Upper lobe of left lung (tissue), 6 donors: Measurements from ENCODE around the gene LPAR6. TPM values are rescaled to one million over a fixed set of nuclear protein-coding genes. Genes with fewer than 3 reads are reported as not detected.

Source experiments
- ATAC-seq, 2 donors: fragments of 200-7000 bp; cut with Tn5 transposase; one replicate each; pipeline ENCODE4 v1.9.1; 2022; ENCODE audit warnings: mild to moderate bottlenecking in 2 of 2, moderate library complexity in 2 of 2; ENCODE audit not compliant: low FRiP score in 2 of 2
- DNase-seq, 2 donors: peaks; one replicate each; pipeline ENCODE4 v3.0.0-alpha.2; 2019 to 2020
- H3K27ac ChIP-seq, 4 donors: fragments of 200-600 bp; sonication (generic); one replicate each; pipeline ENCODE4 v1.5.1; 2016 to 2019
- H3K27me3 ChIP-seq, 4 donors: fragments of 200-600 bp; sonication (generic); one replicate each; pipeline ENCODE4 v1.5.1; 2017 to 2019
- H3K36me3 ChIP-seq, 4 donors: fragments of 200-600 bp; sonication (generic); one replicate each; pipeline ENCODE4 v1.5.1; 2016 to 2019
- H3K4me1 ChIP-seq, 4 donors: fragments of 200-600 bp; sonication (generic); one replicate each; pipeline ENCODE4 v1.5.1; 2018 to 2019
- H3K4me3 ChIP-seq, 4 donors: fragments of 200-600 bp; sonication (generic); one replicate each; pipeline ENCODE4 v1.5.1; 2017 to 2019; ENCODE audit warnings: mild to moderate bottlenecking in 2 of 4, moderate library complexity in 1 of 4
- H3K9me3 ChIP-seq, 4 donors: fragments of 200-600 bp; sonication (generic); one replicate each; pipeline ENCODE4 v1.5.1; 2018 to 2019
- CTCF ChIP-seq, 6 experiments: fragments of 450-650 bp in 4 of 6; fragments of 200-600 bp in 2 of 6; sonication (generic) in 2 of 6; IDR thresholded peaks; one replicate each; pipeline ENCODE4 v1.5.1; 2016 to 2019; ENCODE audit warnings: antibody characterized with exemption in 6 of 6
- EP300 ChIP-seq, 4 donors: sonication (generic); formaldehyde crosslinking; IDR thresholded peaks; one replicate each; pipeline ENCODE4 v1.5.1; 2017; ENCODE audit warnings: antibody characterized with exemption in 4 of 4, control low read depth in 2 of 4
- POLR2A ChIP-seq, 4 donors: fragments of 450-650 bp; IDR thresholded peaks; one replicate each; pipeline ENCODE4 v1.5.1; 2016 to 2017; ENCODE audit warnings: antibody characterized with exemption in 4 of 4, mild to moderate bottlenecking in 2 of 4
- POLR2AphosphoS5 ChIP-seq, 2 donors: sonication (generic); formaldehyde crosslinking; IDR thresholded peaks; one replicate each; pipeline ENCODE4 v1.5.1; 2017; ENCODE audit warnings: antibody characterized with exemption in 2 of 2
- WGBS, 2 donors: methylation state at CpG; one replicate each; pipeline ENCODE4 v1.1.5; 2017 to 2018; 5-methylcytosine and 5-hydroxymethylcytosine counted together
- total RNA-seq, 6 donors: library from RNA; depleted of rRNA in 4 of 6; stranded (reverse); fragments of >200 nt in 4 of 6; gene quantifications; one replicate each; pipeline versions ENCODE4 v1.1.0 to v1.2.1, GENCODE V29; 2016 to 2021
- donor health status: DM: no; HTN: no; CAD: no; lungs with moderate emphysema.
- donor health status: DM: no; HTN: yes; CAD: no; lungs with severe emphysema.

LPAR6 gene
- total RNA-seq, 6 donors from 2014 or later, result 13.8 to 46.1 (median 19.0) TPM

- Histone ChIP-seq H3K4me3 (no peak overlapping the region), H3K27me3 (no peaks in the 10 kb centered on the region), H3K27ac (peak overlapping the region in 1 of 4 donors; percentile 57), H3K9me3 (no peaks in the 10 kb centered on the region), H3K4me1 (peaks cover 15 to 42% (median 31%) of the 10 kb centered on the region in 4 donors), H3K36me3 (no peaks in the 10 kb centered on the region)
- TF ChIP-seq POLR2A (IDR thresholded peaks at IDR 0.05), result no peak
- TF ChIP-seq CTCF (IDR thresholded peaks at IDR 0.05), result no peak
- no peak for TF ChIP-seq POLR2AphosphoS5 (IDR thresholded peaks at IDR 0.05)
- TF ChIP-seq EP300 (IDR thresholded peaks at IDR 0.05), result no peak
- no peak for DNase-seq
- ATAC-seq, result no peak
Observed at GRCh38 chr13:48405875-48406274, 7.0 kb downstream of the LPAR6 start.

GRCh38 chr13:48404952-48405351 lies 8.0 kb downstream of the LPAR6 start:
- Histone ChIP-seq H3K27ac (peak overlapping the region; percentile 37 to 69 (median 53)), H3K36me3 (no peaks in the 10 kb centered on the region), H3K9me3 (no peaks in the 10 kb centered on the region), H3K4me3 (no peak overlapping the region), H3K4me1 (peaks cover 25 to 52% (median 34%) of the 10 kb centered on the region in 4 donors), H3K27me3 (no peaks in the 10 kb centered on the region)
- ATAC-seq, result no peak
- no peak for DNase-seq
- 65 to 72% methylated on average over 1 of the region's 1 CpG for WGBS, 2 donors
- TF ChIP-seq POLR2A (IDR thresholded peaks at IDR 0.05) (no peak), EP300 (IDR thresholded peaks at IDR 0.05) (no peak), CTCF (IDR thresholded peaks at IDR 0.05) (no peak), POLR2AphosphoS5 (IDR thresholded peaks at IDR 0.05) (no peak)

- no peaks in the 10 kb centered on the region for H3K36me3 ChIP-seq
- H3K27me3 ChIP-seq, result no peaks in the 10 kb centered on the region
- ATAC-seq (no peak), DNase-seq (no peak)
- peaks cover 28 to 58% (median 36%) of the 10 kb centered on the region in 4 donors for H3K4me1 ChIP-seq
- peak overlapping the region; percentile 58 to 77 (median 72) for H3K27ac ChIP-seq
- H3K4me3 ChIP-seq, result peak overlapping the region in 1 of 4 donors; percentile 1
- TF ChIP-seq EP300 (IDR thresholded peaks at IDR 0.05) (no peak), POLR2A (IDR thresholded peaks at IDR 0.05) (no peak), CTCF (IDR thresholded peaks at IDR 0.05) (no peak), POLR2AphosphoS5 (IDR thresholded peaks at IDR 0.05) (no peak)
- no peaks in the 10 kb centered on the region for H3K9me3 ChIP-seq
- 81 to 86% methylated on average over 8 of the region's 8 CpGs for WGBS, 2 donors
Observed at GRCh38 chr13:48403913-48404312, 9.0 kb downstream of the LPAR6 start.

GRCh38 chr13:48403151-48403631 lies 9.7 kb downstream of the LPAR6 start:
- no peak for DNase-seq
- H3K9me3 ChIP-seq, result no peaks in the 10 kb centered on the region
- peak overlapping the region; percentile 58 to 77 (median 72) for H3K27ac ChIP-seq
- H3K27me3 ChIP-seq, result no peaks in the 10 kb centered on the region
- peaks cover 28 to 64% (median 38%) of the 10 kb centered on the region in 4 donors for H3K4me1 ChIP-seq
- TF ChIP-seq EP300 (IDR thresholded peaks at IDR 0.05), result no peak
- peak in 1 of 4 donors; percentile 54 for TF ChIP-seq POLR2A (IDR thresholded peaks at IDR 0.05)
- no peak for TF ChIP-seq CTCF (IDR thresholded peaks at IDR 0.05)
- no peak for TF ChIP-seq POLR2AphosphoS5 (IDR thresholded peaks at IDR 0.05)
- no peaks in the 10 kb centered on the region for H3K36me3 ChIP-seq
- peak in 1 of 2 donors; percentile 75 for ATAC-seq
- WGBS, 2 donors, result 26 to 30% methylated on average over 2 of the region's 2 CpGs
- H3K4me3 ChIP-seq, result peak overlapping the region in 2 of 4 donors; percentile 7 to 10

GRCh38 chr13:48402325-48402932 lies 10.5 kb downstream of the LPAR6 start:
- no peak for ATAC-seq
- Histone ChIP-seq H3K9me3 (no peaks in the 10 kb centered on the region), H3K4me3 (no peak overlapping the region), H3K4me1 (peaks cover 29 to 68% (median 44%) of the 10 kb centered on the region in 4 donors), H3K27me3 (no peaks in the 10 kb centered on the region), H3K27ac (peak overlapping the region in 3 of 4 donors; percentile 27 to 69 (median 58)), H3K36me3 (no peaks in the 10 kb centered on the region)
- DNase-seq, result no peak
- TF ChIP-seq EP300 (IDR thresholded peaks at IDR 0.05), result no peak
- 59 to 69% methylated on average over 2 of the region's 2 CpGs for WGBS, 2 donors
